A673 (cell line): ENCODE measurements around the gene CHEK1. TPM values are rescaled to one million over a fixed set of nuclear protein-coding genes. Genes with fewer than 3 reads are reported as not detected.

Experiments
- BruUV-seq: library from RNA; stranded (reverse); fragments of 400-500 nt; replicated peaks from 2 replicates; lab custom pipeline; 2021; lab: Mats Ljungman, UMichigan
- CTCF ChIA-PET: fragments of 300-600 bp; sonication (Branson Sonifier 250); formaldehyde crosslinking; loops from one replicate; lab custom pipeline; 2022; ENCODE audit warnings: antibody characterized with exemption; lab: Charles Lee
- POLR2A ChIA-PET: fragments of 300-600 bp; sonication (Branson Sonifier 250); formaldehyde crosslinking; loops from one replicate; lab custom pipeline; 2022; ENCODE audit warnings: antibody characterized with exemption; ENCODE audit not compliant: low non-redundant PET; lab: Charles Lee
- DNase-seq: peaks from one replicate; pipeline ENCODE4 v3.0.0-alpha.2; 2015; ENCODE audit warnings: low spot score
- H3K27ac ChIP-seq: fragments of 200-600 bp; sonication (generic); 2 replicates; pipeline ENCODE4 v1.5.1; 2016; ENCODE audit warnings: mixed run types, low read depth, mild to moderate bottlenecking, mixed read lengths, antibody characterized with exemption, low read length; ENCODE audit not compliant: poor library complexity, severe bottlenecking
- H3K27me3 ChIP-seq: fragments of 200-600 bp; sonication (generic); replicated peaks from 2 replicates; pipeline ENCODE4 v1.6.1; 2017; ENCODE audit warnings: mixed run types, low read depth, mild to moderate bottlenecking, mixed read lengths, antibody characterized with exemption, low read length; ENCODE audit not compliant: insufficient read depth, poor library complexity
- H3K36me3 ChIP-seq: fragments of 200-600 bp; sonication (generic); 2 replicates; pipeline ENCODE4 v1.6.1; 2016; ENCODE audit warnings: mixed run types, mild to moderate bottlenecking, mixed read lengths, antibody characterized with exemption, low read length; ENCODE audit not compliant: insufficient read depth, poor library complexity, severe bottlenecking
- H3K4me1 ChIP-seq: fragments of 200-600 bp; sonication (generic); 2 replicates; pipeline ENCODE4 v1.6.1; 2017; ENCODE audit warnings: mixed run types, mild to moderate bottlenecking, mixed read lengths, antibody characterized with exemption, low read length; ENCODE audit not compliant: insufficient read depth, poor library complexity, severe bottlenecking
- H3K4me3 ChIP-seq: fragments of 200-600 bp; sonication (generic); 2 replicates; pipeline ENCODE4 v1.5.1; 2016; ENCODE audit warnings: low read depth, mixed run types, mild to moderate bottlenecking, mixed read lengths, low read length; ENCODE audit not compliant: poor library complexity, severe bottlenecking
- H3K9me3 ChIP-seq: fragments of 200-600 bp; sonication (generic); 2 replicates; pipeline ENCODE4 v1.6.1; 2016; ENCODE audit warnings: mixed run types, low read depth, mild to moderate bottlenecking, mixed read lengths, antibody characterized with exemption, low read length; ENCODE audit not compliant: poor library complexity, severe bottlenecking
- EZH2 ChIP-seq: fragments of 200-600 bp; sonication (generic); IDR thresholded peaks from 2 replicates; pipeline ENCODE4 v1.6.1; 2017; ENCODE audit warnings: borderline replicate concordance, low read depth, mild to moderate bottlenecking, mixed read lengths, antibody characterized with exemption, low read length; ENCODE audit not compliant: poor library complexity, severe bottlenecking
- intact Hi-C: fragments of 100-400 bp; cut with micrococcal nuclease; formaldehyde crosslinking; loops from one replicate; pipeline ENCODE4 v1.10.0; 2022; ENCODE audit not compliant: unreplicated experiment
- total RNA-seq: library from RNA; stranded (reverse); gene quantifications from 2 replicates; pipeline ENCODE4 v1.2.3, GENCODE V29; 2021
- TF ChIP-seq, protein P1 (sequence below): fragments of 300-800, 200-600 bp; sonication (generic); conservative IDR thresholded peaks from 2 replicates; pipeline ENCODE4 v1.5.1; 2017; ENCODE audit warnings: low read depth, mild to moderate bottlenecking, antibody characterized with exemption, low read length, moderate library complexity, mixed read lengths

The CHEK1 gene
- total RNA-seq, 1 experiment from 2014 or later = 135 TPM

DNA sequence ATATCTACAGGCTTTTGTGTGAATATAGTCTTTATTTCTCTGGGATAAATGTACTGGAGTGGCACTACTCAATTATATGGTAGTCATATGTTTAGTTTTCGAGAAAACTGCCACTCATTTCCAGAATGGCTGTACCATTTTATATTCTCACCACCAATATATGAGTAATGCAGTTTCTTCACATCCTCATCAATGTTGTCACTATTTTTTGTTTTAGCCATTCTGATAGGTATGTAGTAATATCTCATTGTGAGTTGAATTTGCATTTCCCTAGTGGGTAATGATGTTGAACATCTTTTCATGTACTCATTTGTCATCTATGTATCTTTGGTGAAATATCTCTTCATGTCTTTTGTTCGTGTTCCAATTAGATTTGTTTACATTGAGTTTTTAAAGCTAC is 37.7 kb downstream of the CHEK1 start:
- Histone ChIP-seq H3K9me3 (peaks cover 13% of the 10 kb centered on the region), H3K27me3 (no peaks in the 10 kb centered on the region), H3K4me1 (no peaks in the 10 kb centered on the region), H3K27ac (no peak overlapping the region), H3K4me3 (no peak overlapping the region), H3K36me3 (peaks cover 59% of the 10 kb centered on the region)
- TF ChIP-seq EZH2 = no peak
- TF ChIP-seq, protein P1, sequence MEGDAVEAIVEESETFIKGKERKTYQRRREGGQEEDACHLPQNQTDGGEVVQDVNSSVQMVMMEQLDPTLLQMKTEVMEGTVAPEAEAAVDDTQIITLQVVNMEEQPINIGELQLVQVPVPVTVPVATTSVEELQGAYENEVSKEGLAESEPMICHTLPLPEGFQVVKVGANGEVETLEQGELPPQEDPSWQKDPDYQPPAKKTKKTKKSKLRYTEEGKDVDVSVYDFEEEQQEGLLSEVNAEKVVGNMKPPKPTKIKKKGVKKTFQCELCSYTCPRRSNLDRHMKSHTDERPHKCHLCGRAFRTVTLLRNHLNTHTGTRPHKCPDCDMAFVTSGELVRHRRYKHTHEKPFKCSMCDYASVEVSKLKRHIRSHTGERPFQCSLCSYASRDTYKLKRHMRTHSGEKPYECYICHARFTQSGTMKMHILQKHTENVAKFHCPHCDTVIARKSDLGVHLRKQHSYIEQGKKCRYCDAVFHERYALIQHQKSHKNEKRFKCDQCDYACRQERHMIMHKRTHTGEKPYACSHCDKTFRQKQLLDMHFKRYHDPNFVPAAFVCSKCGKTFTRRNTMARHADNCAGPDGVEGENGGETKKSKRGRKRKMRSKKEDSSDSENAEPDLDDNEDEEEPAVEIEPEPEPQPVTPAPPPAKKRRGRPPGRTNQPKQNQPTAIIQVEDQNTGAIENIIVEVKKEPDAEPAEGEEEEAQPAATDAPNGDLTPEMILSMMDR = no peak
- BruUV-seq = no TSS peak
- intact Hi-C loops = no loop called here
- no peak for DNase-seq
- POLR2A ChIA-PET = no interaction called here
- CTCF ChIA-PET = no interaction called here

DNA sequence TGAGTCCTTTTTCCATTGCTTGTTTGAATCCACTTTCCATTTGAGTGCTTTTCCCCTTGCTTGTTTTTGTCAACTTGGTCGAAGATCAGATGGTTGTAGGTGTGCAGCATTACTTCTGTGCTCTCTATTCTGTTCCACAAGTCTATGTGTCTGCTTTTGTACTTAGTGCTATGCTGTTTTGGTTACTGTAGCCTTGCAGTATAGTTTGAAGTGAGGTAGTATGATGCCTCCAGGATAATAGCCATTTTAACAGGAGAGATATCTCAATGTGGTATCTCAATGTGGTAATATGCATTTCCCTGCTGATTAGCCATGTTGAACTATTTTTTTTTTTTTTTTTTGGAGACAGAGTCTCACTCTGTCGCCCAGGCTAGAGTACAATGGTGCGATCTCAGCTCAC is 38.9 kb downstream of the CHEK1 start:
- DNase-seq = no peak
- Histone ChIP-seq H3K27me3 (no peaks in the 10 kb centered on the region), H3K4me1 (no peaks in the 10 kb centered on the region), H3K27ac (no peak overlapping the region), H3K4me3 (no peak overlapping the region), H3K9me3 (peaks cover 13% of the 10 kb centered on the region), H3K36me3 (peaks cover 48% of the 10 kb centered on the region)
- POLR2A ChIA-PET = no interaction called here
- CTCF ChIA-PET = no interaction called here
- intact Hi-C loops = no loop called here
- no TSS peak for BruUV-seq
- no peak for TF ChIP-seq EZH2
- TF ChIP-seq, protein P1 = no peak

DNA sequence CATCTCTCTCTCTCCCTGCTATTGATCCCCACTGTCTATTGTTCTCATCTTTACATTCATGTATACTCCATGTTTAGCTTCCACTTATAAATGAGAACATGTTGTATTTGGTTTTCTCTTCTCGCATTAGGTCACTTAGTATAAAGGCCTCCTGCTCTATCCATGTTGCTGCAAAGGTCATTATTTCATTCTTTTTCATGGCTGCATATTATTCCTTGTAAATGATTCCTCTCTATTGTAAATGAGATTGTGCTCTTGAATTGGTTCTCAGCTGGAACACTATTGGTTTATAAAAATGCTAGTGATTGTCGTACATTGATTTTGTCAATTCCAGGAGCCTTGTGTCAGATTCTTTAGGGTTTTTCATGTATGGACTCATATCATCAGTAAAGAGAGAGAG is 42.2 kb downstream of the CHEK1 start:
- ChIA-PET CTCF (no interaction called here), POLR2A (no interaction called here)
- Histone ChIP-seq H3K27me3 (no peaks in the 10 kb centered on the region), H3K4me3 (no peak overlapping the region), H3K4me1 (no peaks in the 10 kb centered on the region), H3K9me3 (peaks cover 13% of the 10 kb centered on the region), H3K36me3 (peaks cover 48% of the 10 kb centered on the region), H3K27ac (no peak overlapping the region)
- BruUV-seq = no TSS peak
- intact Hi-C loops = no loop called here
- TF ChIP-seq, protein P1 = no peak
- no peak for TF ChIP-seq EZH2
- DNase-seq = no peak
